PC-3 (cell line): ENCODE data around the gene DHX29.

Experiments used
- CTCF ChIP-seq: fragments of 300-600 bp; sonication (generic); conservative IDR thresholded peaks from 2 replicates; pipeline ENCODE4 v1.5.1; 2017; ENCODE audit warnings: antibody characterized with exemption, low read depth, mild to moderate bottlenecking, low read length
- EZH2 ChIP-seq: fragments of 300-600 bp; sonication (generic); IDR thresholded peaks from one replicate; pipeline ENCODE4 v1.6.1; 2017; ENCODE audit warnings: antibody characterized with exemption, mild to moderate bottlenecking, low read length; ENCODE audit not compliant: unreplicated experiment

- TF ChIP-seq CTCF (no peak), EZH2 (no peak)
Observed at GRCh38 chr5:55222092-55222984, 85.2 kb downstream of the DHX29 start.
